Measurements from ENCODE around the gene TEF.
"Not testable (repeated sequence)": the region's sequence is repeated elsewhere in the genome, so short reads cannot be mapped to it uniquely, and the experiment has no call there.

The TEF gene

GRCh38 chr22:41425660-41426365 lies 44.1 kb downstream of the TEF start:
- Histone ChIP-seq H2AFZ (ENCODE audit: low read length, unreplicated experiment) (no peak overlapping the region), H3K27ac (ENCODE audit: low read depth, low read length) (no peak overlapping the region)

GRCh38 chr22:41429232-41429950 lies 47.6 kb downstream of the TEF start:
- Histone ChIP-seq H3K4me3 (ENCODE audit: low read depth, low read length) (no peak overlapping the region), H3K4me1 (ENCODE audit: control insufficient read depth, insufficient read depth, low read length, unreplicated experiment) (no peaks in the 10 kb centered on the region), H2AFZ (ENCODE audit: low read length, unreplicated experiment) (no peak overlapping the region), H3K36me3 (ENCODE audit: insufficient read depth, low read length) (no peaks in the 10 kb centered on the region), H3K27me3 (ENCODE audit: insufficient read depth, low read length) (no peaks in the 10 kb centered on the region), H3K27ac (ENCODE audit: low read depth, low read length) (no peak overlapping the region), H3K79me2 (ENCODE audit: control insufficient read depth, insufficient read depth, low read length, unreplicated experiment) (no peaks in the 10 kb centered on the region)

More at GRCh38 chr22:41425660-41426365, 44.1 kb downstream of the TEF start:
- Histone ChIP-seq H3K79me2 (ENCODE audit: control insufficient read depth, insufficient read depth, low read length, unreplicated experiment) (no peaks in the 10 kb centered on the region), H3K4me3 (ENCODE audit: low read depth, low read length) (no peak overlapping the region), H3K27me3 (ENCODE audit: insufficient read depth, low read length) (no peaks in the 10 kb centered on the region), H3K36me3 (ENCODE audit: insufficient read depth, low read length) (no peaks in the 10 kb centered on the region), H3K4me1 (ENCODE audit: control insufficient read depth, insufficient read depth, low read length, unreplicated experiment) (no peaks in the 10 kb centered on the region)

GRCh38 chr22:41429951-41430332 lies 48.2 kb downstream of the TEF start:
- H3K4me1 ChIP-seq (ENCODE audit: control insufficient read depth, insufficient read depth, low read length, unreplicated experiment) = peaks cover 2% of the 10 kb centered on the region
- H3K79me2 ChIP-seq (ENCODE audit: control insufficient read depth, insufficient read depth, low read length, unreplicated experiment) = no peaks in the 10 kb centered on the region
- no peak overlapping the region for H3K4me3 ChIP-seq (ENCODE audit: low read depth, low read length)
- H3K27me3 ChIP-seq (ENCODE audit: insufficient read depth, low read length) = no peaks in the 10 kb centered on the region
- H3K36me3 ChIP-seq (ENCODE audit: insufficient read depth, low read length) = no peaks in the 10 kb centered on the region
- H2AFZ ChIP-seq (ENCODE audit: low read length, unreplicated experiment) = no peak overlapping the region
- H3K27ac ChIP-seq (ENCODE audit: low read depth, low read length) = no peak overlapping the region

GRCh38 chr22:41431656-41432055 lies 49.9 kb downstream of the TEF start:
- peaks cover 5% of the 10 kb centered on the region for H3K4me1 ChIP-seq (ENCODE audit: control insufficient read depth, insufficient read depth, low read length, unreplicated experiment)
- H3K4me3 ChIP-seq (ENCODE audit: low read depth, low read length) = no peak overlapping the region
- H3K27ac ChIP-seq (ENCODE audit: low read depth, low read length) = no peak overlapping the region
- peaks cover 7% of the 10 kb centered on the region for H3K79me2 ChIP-seq (ENCODE audit: control insufficient read depth, insufficient read depth, low read length, unreplicated experiment)
- no peak overlapping the region for H2AFZ ChIP-seq (ENCODE audit: low read length, unreplicated experiment)
- H3K27me3 ChIP-seq (ENCODE audit: insufficient read depth, low read length) = no peaks in the 10 kb centered on the region
- H3K36me3 ChIP-seq (ENCODE audit: insufficient read depth, low read length) = peaks cover 4% of the 10 kb centered on the region; the same call in 1 of the 2 replicates

GRCh38 chr22:41433480-41433879 lies 51.7 kb downstream of the TEF start:
- H3K4me3 ChIP-seq (ENCODE audit: low read depth, low read length); H3K27me3 ChIP-seq (ENCODE audit: insufficient read depth, low read length); H3K36me3 ChIP-seq (ENCODE audit: insufficient read depth, low read length); H2AFZ ChIP-seq (ENCODE audit: low read length, unreplicated experiment); H3K4me1 ChIP-seq (ENCODE audit: control insufficient read depth, insufficient read depth, low read length, unreplicated experiment): not testable (repeated sequence)
- H3K27ac ChIP-seq (ENCODE audit: low read depth, low read length) = 0 out of 2 replicates have a peak overlapping the region, but pooled peaks have one; percentile 13
- H3K79me2 ChIP-seq (ENCODE audit: control insufficient read depth, insufficient read depth, low read length, unreplicated experiment) = peaks cover 13% of the 10 kb centered on the region

- peaks cover 20% of the 10 kb centered on the region for H3K79me2 ChIP-seq (ENCODE audit: control insufficient read depth, insufficient read depth, low read length, unreplicated experiment)
- not testable (repeated sequence) for H3K36me3 ChIP-seq (ENCODE audit: insufficient read depth, low read length); H3K27me3 ChIP-seq (ENCODE audit: insufficient read depth, low read length); H3K27ac ChIP-seq (ENCODE audit: low read depth, low read length); H3K4me1 ChIP-seq (ENCODE audit: control insufficient read depth, insufficient read depth, low read length, unreplicated experiment); H2AFZ ChIP-seq (ENCODE audit: low read length, unreplicated experiment); H3K4me3 ChIP-seq (ENCODE audit: low read depth, low read length)
Observed at GRCh38 chr22:41434361-41435003, 52.7 kb downstream of the TEF start.

GRCh38 chr22:41435560-41435959 lies 53.8 kb downstream of the TEF start:
- Histone ChIP-seq H3K27me3 (ENCODE audit: insufficient read depth, low read length) (no peaks in the 10 kb centered on the region), H3K36me3 (ENCODE audit: insufficient read depth, low read length) (peaks cover 4% of the 10 kb centered on the region; the same call in 1 of the 2 replicates), H3K79me2 (ENCODE audit: control insufficient read depth, insufficient read depth, low read length, unreplicated experiment) (peaks cover 25% of the 10 kb centered on the region), H3K4me1 (ENCODE audit: control insufficient read depth, insufficient read depth, low read length, unreplicated experiment) (peaks cover 5% of the 10 kb centered on the region), H2AFZ (ENCODE audit: low read length, unreplicated experiment) (no peak overlapping the region), H3K27ac (ENCODE audit: low read depth, low read length) (no peak overlapping the region), H3K4me3 (ENCODE audit: low read depth, low read length) (no peak overlapping the region)

GRCh38 chr22:41436322-41437113 lies 54.8 kb downstream of the TEF start:
- Histone ChIP-seq H3K27me3 (ENCODE audit: insufficient read depth, low read length) (no peaks in the 10 kb centered on the region), H3K4me1 (ENCODE audit: control insufficient read depth, insufficient read depth, low read length, unreplicated experiment) (peaks cover 5% of the 10 kb centered on the region), H3K4me3 (ENCODE audit: low read depth, low read length) (no peak overlapping the region), H2AFZ (ENCODE audit: low read length, unreplicated experiment) (no peak overlapping the region), H3K27ac (ENCODE audit: low read depth, low read length) (no peak overlapping the region), H3K79me2 (ENCODE audit: control insufficient read depth, insufficient read depth, low read length, unreplicated experiment) (peaks cover 33% of the 10 kb centered on the region), H3K36me3 (ENCODE audit: insufficient read depth, low read length) (peaks cover 4% of the 10 kb centered on the region; the same call in 1 of the 2 replicates)

- peaks cover 39% of the 10 kb centered on the region for H3K79me2 ChIP-seq (ENCODE audit: control insufficient read depth, insufficient read depth, low read length, unreplicated experiment)
- H3K27me3 ChIP-seq (ENCODE audit: insufficient read depth, low read length) = no peaks in the 10 kb centered on the region
- H3K27ac ChIP-seq (ENCODE audit: low read depth, low read length) = no peak overlapping the region
- peaks cover 4% of the 10 kb centered on the region; the same call in 1 of the 2 replicates for H3K36me3 ChIP-seq (ENCODE audit: insufficient read depth, low read length)
- H2AFZ ChIP-seq (ENCODE audit: low read length, unreplicated experiment) = no peak overlapping the region
- H3K4me3 ChIP-seq (ENCODE audit: low read depth, low read length) = no peak overlapping the region
- H3K4me1 ChIP-seq (ENCODE audit: control insufficient read depth, insufficient read depth, low read length, unreplicated experiment) = peaks cover 5% of the 10 kb centered on the region
Observed at GRCh38 chr22:41437198-41437597, 55.5 kb downstream of the TEF start.

- not testable (repeated sequence) for H3K27me3 ChIP-seq (ENCODE audit: insufficient read depth, low read length); H2AFZ ChIP-seq (ENCODE audit: low read length, unreplicated experiment); H3K36me3 ChIP-seq (ENCODE audit: insufficient read depth, low read length); H3K4me1 ChIP-seq (ENCODE audit: control insufficient read depth, insufficient read depth, low read length, unreplicated experiment); H3K4me3 ChIP-seq (ENCODE audit: low read depth, low read length); H3K27ac ChIP-seq (ENCODE audit: low read depth, low read length)
- H3K79me2 ChIP-seq (ENCODE audit: control insufficient read depth, insufficient read depth, low read length, unreplicated experiment) = peaks cover 62% of the 10 kb centered on the region
Observed at GRCh38 chr22:41440511-41440910, 58.8 kb downstream of the TEF start.
